ENCODE data around the gene TUBA8. TPM values are rescaled to one million over a fixed set of nuclear protein-coding genes. Genes with fewer than 3 reads are reported as not detected.
A peak's percentile ranks its signal among the peaks of the same experiment; 100 is the strongest.

TUBA8 gene
- total RNA-seq, 2 donors from 2014 or later = 67.1 to 97.3 TPM

GRCh38 chr22:18114976-18115652, 4.5 kb downstream of the TUBA8 start:
- TF ChIP-seq, protein P1, sequence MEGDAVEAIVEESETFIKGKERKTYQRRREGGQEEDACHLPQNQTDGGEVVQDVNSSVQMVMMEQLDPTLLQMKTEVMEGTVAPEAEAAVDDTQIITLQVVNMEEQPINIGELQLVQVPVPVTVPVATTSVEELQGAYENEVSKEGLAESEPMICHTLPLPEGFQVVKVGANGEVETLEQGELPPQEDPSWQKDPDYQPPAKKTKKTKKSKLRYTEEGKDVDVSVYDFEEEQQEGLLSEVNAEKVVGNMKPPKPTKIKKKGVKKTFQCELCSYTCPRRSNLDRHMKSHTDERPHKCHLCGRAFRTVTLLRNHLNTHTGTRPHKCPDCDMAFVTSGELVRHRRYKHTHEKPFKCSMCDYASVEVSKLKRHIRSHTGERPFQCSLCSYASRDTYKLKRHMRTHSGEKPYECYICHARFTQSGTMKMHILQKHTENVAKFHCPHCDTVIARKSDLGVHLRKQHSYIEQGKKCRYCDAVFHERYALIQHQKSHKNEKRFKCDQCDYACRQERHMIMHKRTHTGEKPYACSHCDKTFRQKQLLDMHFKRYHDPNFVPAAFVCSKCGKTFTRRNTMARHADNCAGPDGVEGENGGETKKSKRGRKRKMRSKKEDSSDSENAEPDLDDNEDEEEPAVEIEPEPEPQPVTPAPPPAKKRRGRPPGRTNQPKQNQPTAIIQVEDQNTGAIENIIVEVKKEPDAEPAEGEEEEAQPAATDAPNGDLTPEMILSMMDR (IDR thresholded peaks at IDR 0.05) = no peak
- peaks cover 0 to 70% of the 10 kb centered on the region in 2 donors for H3K4me1 ChIP-seq
- H3K27me3 ChIP-seq = no peaks in the 10 kb centered on the region
- no peaks in the 10 kb centered on the region for H3K36me3 ChIP-seq
- H3K4me3 ChIP-seq = no peak overlapping the region
- peak overlapping the region; percentile 83 to 90 for H3K27ac ChIP-seq
- DNase-seq (ENCODE audit: low spot score) = no peak
- H3K9me3 ChIP-seq = no peaks in the 10 kb centered on the region

DNA sequence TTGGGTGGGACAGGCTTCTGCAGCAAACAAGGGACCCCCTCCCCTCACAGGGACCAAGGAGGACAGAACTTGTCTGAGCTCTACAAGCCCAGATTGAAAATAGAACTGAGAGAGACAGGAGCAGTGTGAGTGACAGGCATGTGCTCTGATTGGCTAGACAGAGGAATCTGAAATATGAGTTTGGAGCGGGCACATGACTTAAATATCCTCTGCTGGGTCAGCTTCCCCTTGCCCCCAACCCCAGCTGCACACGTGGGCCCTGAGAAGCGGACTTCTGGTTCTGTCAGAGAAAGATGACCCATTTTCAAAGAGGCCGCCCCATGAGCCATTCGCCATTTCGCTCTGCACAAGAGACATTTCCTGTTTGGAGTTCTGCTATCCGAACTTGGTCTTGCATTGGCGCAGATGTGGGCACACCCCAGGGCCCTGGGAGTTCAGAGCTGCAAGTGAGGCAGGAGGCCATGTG, 5.3 kb downstream of the TUBA8 start:
- H3K4me3 ChIP-seq = no peak overlapping the region
- no peak for DNase-seq (ENCODE audit: low spot score)
- no peaks in the 10 kb centered on the region for H3K9me3 ChIP-seq
- peak overlapping the region; percentile 83 to 90 for H3K27ac ChIP-seq
- TF ChIP-seq, protein P1 (IDR thresholded peaks at IDR 0.05) = no peak
- H3K27me3 ChIP-seq = no peaks in the 10 kb centered on the region
- H3K4me1 ChIP-seq = peaks cover 0 to 63% of the 10 kb centered on the region in 2 donors
- no peaks in the 10 kb centered on the region for H3K36me3 ChIP-seq

DNA sequence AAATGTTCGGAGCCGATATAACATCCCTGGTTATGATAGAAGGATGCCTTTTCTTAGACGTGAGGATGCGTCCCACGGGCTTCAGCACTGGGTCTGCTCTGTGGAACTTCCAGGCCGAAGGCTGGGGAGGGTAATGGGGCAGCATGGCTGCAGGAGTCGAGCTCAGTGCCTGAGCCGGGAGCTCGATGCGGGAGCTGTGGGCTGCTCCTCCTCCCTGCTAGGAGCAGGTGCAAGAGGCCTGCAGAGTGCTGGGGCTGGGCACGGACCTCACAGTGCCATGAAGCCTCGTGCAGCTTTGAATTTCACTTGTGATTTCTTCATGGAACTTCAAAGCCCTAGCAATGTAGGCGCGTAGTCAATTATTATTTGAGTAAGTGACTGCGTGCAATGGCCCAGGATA, 6.0 kb downstream of the TUBA8 start:
- H3K27me3 ChIP-seq = no peaks in the 10 kb centered on the region
- H3K4me1 ChIP-seq = peaks cover 0 to 56% of the 10 kb centered on the region in 2 donors
- H3K36me3 ChIP-seq = peaks cover 4% of the 10 kb centered on the region
- H3K27ac ChIP-seq = peak overlapping the region; percentile 83 to 90
- H3K9me3 ChIP-seq = no peaks in the 10 kb centered on the region
- H3K4me3 ChIP-seq = no peak overlapping the region
- no peak for DNase-seq (ENCODE audit: low spot score)
- TF ChIP-seq, protein P1 (IDR thresholded peaks at IDR 0.05) = no peak

GRCh38 chr22:18118345-18118915, 7.8 kb downstream of the TUBA8 start:
- Histone ChIP-seq H3K27me3 (no peaks in the 10 kb centered on the region), H3K36me3 (peaks cover 13% of the 10 kb centered on the region), H3K4me1 (peaks cover 0 to 46% of the 10 kb centered on the region in 2 donors), H3K4me3 (no peak overlapping the region), H3K27ac (peak overlapping the region; percentile 70 to 90), H3K9me3 (no peaks in the 10 kb centered on the region)
- TF ChIP-seq, protein P1 (IDR thresholded peaks at IDR 0.05) = no peak
- DNase-seq (ENCODE audit: low spot score) = no peak

DNA sequence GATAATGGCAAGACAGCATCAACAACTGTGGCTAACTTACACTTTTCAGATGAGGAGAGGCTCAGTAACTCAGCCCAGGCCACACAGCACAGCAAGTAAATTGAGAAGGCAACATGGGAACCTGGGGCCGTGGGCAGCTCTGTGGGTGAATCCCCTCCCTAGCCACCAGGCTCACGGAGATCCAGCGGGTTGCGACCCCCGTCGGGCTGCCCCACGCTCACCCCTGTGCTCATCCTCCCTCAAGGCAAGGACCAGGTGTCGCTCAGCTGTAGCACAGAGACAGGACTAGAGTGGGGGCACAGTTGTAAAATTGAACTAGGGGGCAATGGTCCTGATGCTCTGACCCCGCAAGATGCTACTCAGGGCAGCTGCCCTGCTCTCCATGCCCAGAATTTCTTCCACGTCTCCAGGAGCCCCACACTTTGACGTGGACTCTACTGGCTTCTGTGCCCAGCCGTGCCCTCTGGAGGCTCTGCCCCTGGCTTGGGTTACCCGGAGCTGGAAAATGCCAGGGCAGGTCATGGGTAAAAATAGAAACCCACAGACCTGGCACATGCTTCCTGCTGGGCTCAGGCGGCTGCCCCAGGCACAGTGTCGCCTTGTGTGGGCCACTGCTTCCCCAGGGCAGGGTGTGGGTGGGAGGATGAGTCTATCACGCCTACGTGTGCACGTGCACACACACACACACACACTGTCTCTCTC, 9.0 kb downstream of the TUBA8 start:
- H3K27me3 ChIP-seq = no peaks in the 10 kb centered on the region
- peaks cover 13% of the 10 kb centered on the region for H3K36me3 ChIP-seq
- DNase-seq (ENCODE audit: low spot score) = no peak
- H3K4me3 ChIP-seq = no peak overlapping the region
- H3K4me1 ChIP-seq = peaks cover 0 to 35% of the 10 kb centered on the region in 2 donors
- H3K9me3 ChIP-seq = no peaks in the 10 kb centered on the region
- H3K27ac ChIP-seq = peak overlapping the region; percentile 70 to 90
- TF ChIP-seq, protein P1 (IDR thresholded peaks at IDR 0.05) = no peak

All from right atrium auricular region (tissue), 2 donors.